Measurements from ENCODE around the gene SVBP.

DNA sequence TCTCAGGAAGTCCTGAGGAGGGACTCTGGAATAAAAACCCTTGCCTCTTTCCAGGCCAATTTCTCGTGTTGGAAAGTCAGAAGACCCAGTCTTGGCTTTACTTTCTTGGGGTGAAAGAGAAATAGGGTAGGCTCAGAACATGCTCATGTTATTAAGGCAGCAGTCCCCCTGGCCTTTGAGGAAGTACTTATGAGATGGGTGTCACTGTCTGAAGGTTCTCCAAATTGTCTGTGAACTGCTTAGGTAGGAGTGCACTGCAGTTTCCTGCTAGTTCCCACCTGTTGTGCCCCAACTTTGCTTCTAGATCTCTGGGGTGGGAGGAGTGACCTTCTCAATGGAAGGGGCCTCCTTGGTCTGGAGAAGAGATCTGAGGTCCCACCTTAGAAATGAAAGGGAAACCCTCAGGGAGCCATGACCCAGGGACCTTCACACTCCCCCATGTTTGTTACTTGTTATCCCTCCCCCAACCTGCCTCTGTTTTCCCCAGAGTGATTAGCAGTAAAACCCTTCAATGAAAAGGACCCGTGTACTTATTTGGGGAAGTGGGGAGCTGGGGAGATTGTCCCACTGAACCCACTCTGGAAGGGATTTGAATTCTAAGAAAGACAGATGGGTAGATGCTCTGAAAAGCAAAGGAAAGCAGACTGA is 34.9 kb upstream of the SVBP start:
- TF ChIP-seq CTCF (IDR thresholded peaks at IDR 0.05 in 8 of 11, conservative IDR thresholded peaks at IDR 0.05 in 3 of 11) (no peak), POLR2A (IDR thresholded peaks at IDR 0.05) (no peak)

Data from spleen (tissue), 7 donors.